ENCODE results near the gene SOX5. TPM values are rescaled to one million over a fixed set of nuclear protein-coding genes. Genes with fewer than 3 reads are reported as not detected.

The SOX5 gene
- total and polyA plus RNA-seq, 3 donors from 2014 or later = 26.0 to 93.3 (median 29.2) TPM

- Histone ChIP-seq H3K27me3 (no peaks in the 10 kb centered on the region), H3K27ac (no peak overlapping the region), H3K4me1 (no peaks in the 10 kb centered on the region), H3K36me3 (ENCODE audit: low read depth, missing control alignments) (no peaks in the 10 kb centered on the region), H3K9me3 (no peaks in the 10 kb centered on the region), H3K4me3 (no peak overlapping the region)
- 90 to 93% methylated on average over 2 of the region's 2 CpGs for WGBS, 2 donors
- intact Hi-C loops (cut with DNase I; ENCODE audit: low total_unique reads) = no loop called here
- TF ChIP-seq POLR2A (IDR thresholded peaks at IDR 0.05) (no peak), CTCF (IDR thresholded peaks at IDR 0.05) (no peak)
- DNase-seq = no peak
Measured at GRCh38 chr12:23694920-23695319, 254.6 kb downstream of the SOX5 start.

- TF ChIP-seq POLR2A (IDR thresholded peaks at IDR 0.05) (no peak), CTCF (IDR thresholded peaks at IDR 0.05) (no peak)
- DNase-seq = no peak
- H3K4me1 ChIP-seq = no peaks in the 10 kb centered on the region
Measured at GRCh38 chr12:23694307-23694706, 255.2 kb downstream of the SOX5 start.

GRCh38 chr12:23687947-23688346, 261.5 kb downstream of the SOX5 start:
- Histone ChIP-seq H3K27ac (no peak overlapping the region), H3K36me3 (ENCODE audit: low read depth, missing control alignments) (no peaks in the 10 kb centered on the region), H3K9me3 (no peaks in the 10 kb centered on the region), H3K4me3 (no peak overlapping the region), H3K27me3 (no peaks in the 10 kb centered on the region), H3K4me1 (no peaks in the 10 kb centered on the region)
- no peak for DNase-seq
- 84 to 86% methylated on average over 1 of the region's 1 CpG for WGBS, 2 donors
- intact Hi-C loops (cut with DNase I; ENCODE audit: low total_unique reads) = no loop called here
- no peak for TF ChIP-seq CTCF (IDR thresholded peaks at IDR 0.05)
- no peak for TF ChIP-seq POLR2A (IDR thresholded peaks at IDR 0.05)

More at GRCh38 chr12:23694307-23694706, 255.2 kb downstream of the SOX5 start:
- no peaks in the 10 kb centered on the region for H3K9me3 ChIP-seq
- no peak overlapping the region for H3K27ac ChIP-seq
- H3K27me3 ChIP-seq = no peaks in the 10 kb centered on the region
- H3K4me3 ChIP-seq = no peak overlapping the region
- H3K36me3 ChIP-seq (ENCODE audit: low read depth, missing control alignments) = no peaks in the 10 kb centered on the region
- intact Hi-C loops (cut with DNase I; ENCODE audit: low total_unique reads) = no loop called here

- H3K9me3 ChIP-seq = no peaks in the 10 kb centered on the region
- H3K36me3 ChIP-seq (ENCODE audit: low read depth, missing control alignments) = no peaks in the 10 kb centered on the region
- no peaks in the 10 kb centered on the region for H3K27me3 ChIP-seq
- intact Hi-C loops (cut with DNase I; ENCODE audit: low total_unique reads) = no loop called here
- no peaks in the 10 kb centered on the region for H3K4me1 ChIP-seq
- no peak for DNase-seq
- no peak overlapping the region for H3K4me3 ChIP-seq
- TF ChIP-seq CTCF (IDR thresholded peaks at IDR 0.05) (no peak), POLR2A (IDR thresholded peaks at IDR 0.05) (no peak)
- no peak overlapping the region for H3K27ac ChIP-seq
Measured at GRCh38 chr12:23686095-23686494, 263.4 kb downstream of the SOX5 start.

- Histone ChIP-seq H3K4me3 (no peak overlapping the region), H3K27me3 (no peaks in the 10 kb centered on the region), H3K9me3 (no peaks in the 10 kb centered on the region), H3K4me1 (no peaks in the 10 kb centered on the region), H3K36me3 (ENCODE audit: low read depth, missing control alignments) (no peaks in the 10 kb centered on the region), H3K27ac (no peak overlapping the region)
- DNase-seq = no peak
- no peak for TF ChIP-seq CTCF (IDR thresholded peaks at IDR 0.05)
- TF ChIP-seq POLR2A (IDR thresholded peaks at IDR 0.05) = no peak
- 83 to 93% methylated on average over 1 of the region's 1 CpG for WGBS, 2 donors
- intact Hi-C loops (cut with DNase I; ENCODE audit: low total_unique reads) = no loop called here
Measured at GRCh38 chr12:23684121-23684520, 265.3 kb downstream of the SOX5 start.
